GM12874 (cell line): Measurements from ENCODE around the gene COX15.

Source experiments
- CTCF ChIP-seq: IDR thresholded peaks from 2 replicates; pipeline ENCODE4 v1.5.1; 2011; ENCODE audit warnings: low read depth, mild to moderate bottlenecking, control low read depth, low read length, moderate library complexity; ENCODE audit not compliant: insufficient read depth

COX15 gene

GRCh38 chr10:99767901-99768300 is 36.0 kb upstream of the COX15 start:
- TF ChIP-seq CTCF = no peak

DNA sequence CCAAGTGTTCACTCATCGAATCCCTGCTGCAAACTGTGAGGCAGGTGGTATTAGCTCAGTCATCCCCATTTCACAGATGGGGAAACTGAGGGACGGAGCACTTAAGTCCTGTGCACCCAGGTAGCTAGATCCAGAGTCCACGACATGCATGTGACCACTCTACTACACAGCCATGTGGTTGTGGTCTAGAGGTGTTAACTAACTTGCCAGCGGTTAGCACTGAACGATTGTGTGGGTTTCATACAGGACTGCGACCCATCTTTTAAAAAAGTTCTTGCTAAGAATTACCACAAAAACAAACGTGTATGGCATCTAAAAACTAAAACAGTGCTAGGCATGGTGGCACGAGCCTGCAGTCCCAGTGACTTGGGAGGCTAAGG is 34.4 kb upstream of the COX15 start:
- no peak for TF ChIP-seq CTCF

DNA sequence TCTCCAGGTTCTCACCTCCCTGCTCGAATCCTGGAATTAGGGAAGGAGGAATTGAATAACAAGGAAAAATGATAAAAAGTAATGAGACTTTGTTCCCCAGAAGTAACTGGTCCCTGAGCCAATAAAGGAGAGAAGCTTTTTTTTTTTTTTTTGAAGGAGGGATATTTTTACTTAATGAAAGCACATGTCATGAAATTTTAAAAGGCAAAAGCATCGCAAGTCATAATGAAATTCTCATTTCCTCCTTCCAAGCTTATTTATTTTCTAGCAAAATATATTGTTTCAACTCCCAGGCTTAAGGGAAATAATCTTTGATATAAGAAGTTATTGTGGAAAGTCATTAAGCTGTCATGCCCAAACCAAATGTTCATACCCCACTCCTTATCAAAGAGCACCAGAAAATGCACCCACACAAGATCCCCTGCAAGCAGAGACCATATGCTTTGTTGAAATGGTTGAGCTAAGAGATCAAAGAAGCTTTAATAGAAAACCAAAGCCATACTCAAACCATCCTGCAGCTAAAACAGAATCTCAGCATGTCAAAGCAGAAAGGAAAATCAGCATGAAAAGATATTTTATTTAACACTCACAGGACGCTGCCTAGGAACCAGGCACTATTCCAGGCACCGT is 33.9 kb upstream of the COX15 start:
- TF ChIP-seq CTCF = no peak

GRCh38 chr10:99761365-99761764 is 29.4 kb upstream of the COX15 start:
- no peak for TF ChIP-seq CTCF

DNA sequence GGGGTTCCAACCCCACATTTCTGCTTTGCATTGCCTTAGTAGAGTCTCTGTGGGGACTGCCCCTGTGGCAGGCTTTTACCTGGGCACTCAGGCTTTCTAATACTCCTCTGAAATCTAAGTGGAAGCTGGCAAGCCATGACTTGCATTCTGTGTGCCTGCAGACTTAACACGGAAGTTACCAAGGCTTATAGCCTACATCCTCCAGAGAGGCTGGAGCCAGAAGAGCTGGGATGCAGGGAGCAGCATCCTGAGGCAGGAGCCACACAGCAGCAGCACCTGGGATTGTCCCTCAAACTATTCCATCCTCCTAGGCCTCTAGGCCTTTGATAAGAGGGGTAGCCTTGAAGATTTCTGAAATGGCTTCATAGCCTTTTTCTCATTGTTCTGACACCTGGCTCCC is 28.4 kb upstream of the COX15 start:
- no peak for TF ChIP-seq CTCF

DNA sequence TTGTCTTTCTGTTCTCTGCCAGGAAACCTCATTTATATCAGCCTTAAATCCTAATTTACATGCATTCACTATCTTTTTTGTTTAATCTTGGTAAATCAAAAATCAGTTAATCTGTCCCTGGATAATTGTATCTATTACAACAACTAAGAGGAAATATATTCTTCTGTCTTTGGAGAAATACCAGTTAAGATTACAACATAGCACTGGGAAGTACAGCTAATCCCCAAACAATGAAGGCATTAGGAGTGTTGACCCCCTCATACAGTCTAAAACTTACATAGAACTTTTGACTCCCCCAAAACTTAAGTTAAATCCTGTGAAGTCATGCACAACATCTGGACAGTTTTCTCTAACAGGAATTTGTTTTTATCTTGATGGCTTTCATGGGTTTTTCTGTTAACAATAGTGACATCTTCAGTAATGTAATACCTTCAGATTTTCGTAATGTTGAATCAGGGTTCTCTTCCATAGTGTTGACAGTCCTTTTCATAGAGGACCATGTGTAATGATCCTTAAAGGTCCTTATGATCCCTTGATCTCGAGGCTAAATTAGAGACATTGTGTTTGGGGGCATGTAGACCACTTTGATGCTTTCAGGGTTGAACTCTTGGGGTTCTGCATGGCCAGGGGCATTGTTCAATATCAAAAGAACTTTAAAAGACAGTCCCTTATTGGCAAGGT is 26.4 kb upstream of the COX15 start:
- no peak for TF ChIP-seq CTCF

- TF ChIP-seq CTCF = no peak
These were observed 24.2 kb upstream of the COX15 start for GRCh38 chr10:99756159-99756558.
